Activated T-cell treated with anti-CD3 and anti-CD28 coated beads, Interleukin-2, amount 50 U/mL, for 48 hours (primary cell): ENCODE measurements around the gene CPA4.

Experiments
- DNase-seq, 2 experiments: peaks; one replicate each; pipeline ENCODE4 v3.0.0-alpha.2; 2020

Gene CPA4

GRCh38 chr7:130367088-130367755 lies 74.3 kb downstream of the CPA4 start:
- no peak for DNase-seq

GRCh38 chr7:130367836-130368746 lies 75.1 kb downstream of the CPA4 start:
- DNase-seq, result no peak

GRCh38 chr7:130369110-130369711 lies 76.2 kb downstream of the CPA4 start:
- no peak for DNase-seq

GRCh38 chr7:130369831-130370550 lies 77.0 kb downstream of the CPA4 start:
- no peak for DNase-seq

GRCh38 chr7:130371046-130371445 lies 78.1 kb downstream of the CPA4 start:
- no peak for DNase-seq

- no peak for DNase-seq
These were observed 79.6 kb downstream of the CPA4 start for GRCh38 chr7:130372402-130373165.
